Naive B cell (primary cell): ENCODE data around the gene SS18. TPM values are rescaled to one million over a fixed set of nuclear protein-coding genes. Genes with fewer than 3 reads are reported as not detected.
A peak's percentile ranks its signal among the peaks of the same experiment; 100 is the strongest.

Source experiments
- ATAC-seq, 2 donors: fragments of 150-1000 bp; cut with Tn5 transposase; 2 replicates each; pipeline ENCODE4 v1.10.0; 2021; ENCODE audit warnings: low read depth in 2 of 2, mild to moderate bottlenecking in 2 of 2, moderate library complexity in 2 of 2
- DNase-seq: peaks from one replicate; pipeline ENCODE4 v3.0.0; 2022
- H3K27ac Mint-ChIP-seq, 6 donors: one replicate each; pipeline ENCODE4 v1.8.0; 2020 to 2022; ENCODE audit warnings: mild to moderate bottlenecking in 6 of 6, mixed read lengths in 6 of 6, moderate library complexity in 5 of 6, inconsistent platforms in 2 of 6
- H3K27me3 Mint-ChIP-seq, 3 donors: one replicate each; pipeline ENCODE4 v1.8.0; 2021 to 2022; ENCODE audit warnings: mixed read lengths in 3 of 3, mild to moderate bottlenecking in 1 of 3
- H3K36me3 Mint-ChIP-seq, 2 donors: one replicate each; pipeline ENCODE4 v1.8.0; 2020 to 2022; ENCODE audit warnings: mixed read lengths in 2 of 2, inconsistent platforms in 1 of 2, mild to moderate bottlenecking in 1 of 2
- H3K4me1 Mint-ChIP-seq, 3 donors: one replicate each; pipeline ENCODE4 v1.8.0; 2020 to 2022; ENCODE audit warnings: mixed read lengths in 3 of 3, inconsistent platforms in 1 of 3, mild to moderate bottlenecking in 1 of 3, moderate library complexity in 1 of 3
- H3K4me3 Mint-ChIP-seq, 8 donors: one replicate each; pipeline ENCODE4 v1.8.0; 2020 to 2022; ENCODE audit warnings: mild to moderate bottlenecking in 8 of 8, mixed read lengths in 8 of 8, moderate library complexity in 8 of 8, inconsistent platforms in 2 of 8
- H3K9me3 Mint-ChIP-seq, 7 donors: one replicate each; pipeline ENCODE4 v1.8.0; 2020 to 2022; ENCODE audit warnings: mixed read lengths in 7 of 7, mild to moderate bottlenecking in 5 of 7, inconsistent platforms in 2 of 7, moderate library complexity in 1 of 7
- polyA plus RNA-seq, 6 donors: library from polyadenylated mRNA; unstranded; fragments of 300-500 nt; fragmentation: Illumina TruSeq; gene quantifications; one replicate each; pipeline ENCODE4 v1.2.3, GENCODE V29; 2021; ENCODE audit warnings: low read depth in 6 of 6

Gene SS18
- polyA plus RNA-seq, 6 donors from 2014 or later, result 31.4 to 53.5 (median 41.2) TPM

GRCh38 chr18:26091047-26091630 is 726 bp upstream of the SS18 start:
- no peak for DNase-seq
- peaks cover 0 to 6% of the 10 kb centered on the region in 2 donors for H3K36me3 Mint-ChIP-seq
- H3K9me3 Mint-ChIP-seq, result peaks cover 0 to under 1% (median 0%) of the 10 kb centered on the region in 7 donors
- H3K27ac Mint-ChIP-seq, result peak overlapping the region; percentile 97 to 100 (median 99)
- peak overlapping the region; percentile 86 to 98 (median 98) for H3K4me3 Mint-ChIP-seq
- peak; percentile 29 to 35 for ATAC-seq
- H3K4me1 Mint-ChIP-seq, result peaks cover 18 to 30% (median 21%) of the 10 kb centered on the region in 3 donors
- H3K27me3 Mint-ChIP-seq, result no peaks in the 10 kb centered on the region

GRCh38 chr18:26089293-26090129 is 902 bp downstream of the SS18 start:
- Mint-ChIP-seq H3K9me3 (no peaks in the 10 kb centered on the region), H3K4me1 (peaks cover 18 to 35% (median 21%) of the 10 kb centered on the region in 3 donors), H3K4me3 (peak overlapping the region; percentile 86 to 98 (median 98)), H3K27me3 (no peaks in the 10 kb centered on the region), H3K27ac (peak overlapping the region; percentile 96 to 100 (median 98)), H3K36me3 (peaks cover 0 to 6% of the 10 kb centered on the region in 2 donors)
- peak; percentile 9 for DNase-seq
- no peak for ATAC-seq

- no peak for ATAC-seq
- peaks cover 18 to 35% (median 21%) of the 10 kb centered on the region in 3 donors for H3K4me1 Mint-ChIP-seq
- no peak for DNase-seq
- H3K9me3 Mint-ChIP-seq, result no peaks in the 10 kb centered on the region
- no peaks in the 10 kb centered on the region for H3K27me3 Mint-ChIP-seq
- peak overlapping the region; percentile 41 to 100 (median 89) for H3K27ac Mint-ChIP-seq
- peaks cover 5 to 6% of the 10 kb centered on the region in 2 donors for H3K36me3 Mint-ChIP-seq
- H3K4me3 Mint-ChIP-seq, result peak overlapping the region; percentile 86 to 98 (median 98)
These were observed 1.9 kb downstream of the SS18 start for GRCh38 chr18:26088487-26088886.

GRCh38 chr18:26086959-26087358 is 3.5 kb downstream of the SS18 start:
- no peak for DNase-seq
- H3K27ac Mint-ChIP-seq, result no peak overlapping the region
- peak overlapping the region in 2 of 8 donors; percentile 40 to 92 for H3K4me3 Mint-ChIP-seq
- no peak for ATAC-seq
- no peaks in the 10 kb centered on the region for H3K27me3 Mint-ChIP-seq
- no peaks in the 10 kb centered on the region for H3K9me3 Mint-ChIP-seq
- H3K4me1 Mint-ChIP-seq, result peaks cover 18 to 35% (median 21%) of the 10 kb centered on the region in 3 donors
- peaks cover 6 to 9% of the 10 kb centered on the region in 2 donors for H3K36me3 Mint-ChIP-seq

- Mint-ChIP-seq H3K36me3 (peaks cover 6 to 9% of the 10 kb centered on the region in 2 donors), H3K27ac (no peak overlapping the region), H3K27me3 (no peaks in the 10 kb centered on the region), H3K4me3 (no peak overlapping the region), H3K4me1 (peaks cover 12 to 31% (median 15%) of the 10 kb centered on the region in 3 donors), H3K9me3 (no peaks in the 10 kb centered on the region)
- DNase-seq (no peak), ATAC-seq (no peak)
These were observed 5.4 kb downstream of the SS18 start for GRCh38 chr18:26085056-26085455.

- no peak overlapping the region for H3K4me3 Mint-ChIP-seq
- H3K27me3 Mint-ChIP-seq, result no peaks in the 10 kb centered on the region
- H3K36me3 Mint-ChIP-seq, result peaks cover 6 to 9% of the 10 kb centered on the region in 2 donors
- H3K9me3 Mint-ChIP-seq, result no peaks in the 10 kb centered on the region
- peaks cover under 1 to 15% (median 7%) of the 10 kb centered on the region in 3 donors for H3K4me1 Mint-ChIP-seq
- DNase-seq, result no peak
- ATAC-seq, result no peak
- H3K27ac Mint-ChIP-seq, result no peak overlapping the region
These were observed 7.3 kb downstream of the SS18 start for GRCh38 chr18:26083099-26083498.

- Mint-ChIP-seq H3K27me3 (no peaks in the 10 kb centered on the region), H3K4me3 (no peak overlapping the region), H3K36me3 (peaks cover 6 to 12% of the 10 kb centered on the region in 2 donors), H3K27ac (no peak overlapping the region), H3K9me3 (no peaks in the 10 kb centered on the region), H3K4me1 (peaks cover 0 to 11% (median 7%) of the 10 kb centered on the region in 3 donors)
- DNase-seq, result no peak
- ATAC-seq, result no peak
These were observed 7.9 kb downstream of the SS18 start for GRCh38 chr18:26082475-26082874.

GRCh38 chr18:26074246-26074645 is 16.2 kb downstream of the SS18 start:
- Mint-ChIP-seq H3K36me3 (peaks cover 25 to 40% of the 10 kb centered on the region in 2 donors), H3K27ac (peak overlapping the region in 2 of 6 donors; percentile 63 to 93), H3K9me3 (peaks cover 0 to 10% (median 3%) of the 10 kb centered on the region in 7 donors), H3K27me3 (no peaks in the 10 kb centered on the region), H3K4me1 (peaks cover 11 to 20% (median 12%) of the 10 kb centered on the region in 3 donors), H3K4me3 (no peak overlapping the region)
- ATAC-seq, result peak in 1 of 2 donors; percentile 21
- no peak for DNase-seq

- Mint-ChIP-seq H3K27me3 (no peaks in the 10 kb centered on the region), H3K27ac (no peak overlapping the region), H3K36me3 (peaks cover 25 to 40% of the 10 kb centered on the region in 2 donors), H3K9me3 (peaks cover 0 to 10% (median 3%) of the 10 kb centered on the region in 7 donors), H3K4me3 (no peak overlapping the region), H3K4me1 (peaks cover 11 to 20% (median 12%) of the 10 kb centered on the region in 3 donors)
- ATAC-seq (no peak), DNase-seq (no peak)
These were observed 16.7 kb downstream of the SS18 start for GRCh38 chr18:26073758-26074157.

- Mint-ChIP-seq H3K27me3 (no peaks in the 10 kb centered on the region), H3K4me3 (no peak overlapping the region), H3K4me1 (peaks cover 17 to 29% (median 20%) of the 10 kb centered on the region in 3 donors), H3K36me3 (peaks cover 35 to 41% of the 10 kb centered on the region in 2 donors), H3K27ac (peak overlapping the region in 4 of 6 donors; percentile 8 to 78 (median 54)), H3K9me3 (peaks cover 0 to 10% (median 3%) of the 10 kb centered on the region in 7 donors)
- no peak for ATAC-seq
- no peak for DNase-seq
These were observed 18.7 kb downstream of the SS18 start for GRCh38 chr18:26071725-26072124.

- Mint-ChIP-seq H3K27me3 (no peaks in the 10 kb centered on the region), H3K4me1 (peaks cover 17 to 28% (median 19%) of the 10 kb centered on the region in 3 donors), H3K27ac (peak overlapping the region in 2 of 6 donors; percentile 26 to 74), H3K36me3 (peaks cover 38 to 47% of the 10 kb centered on the region in 2 donors), H3K9me3 (peaks cover 0 to 10% (median 3%) of the 10 kb centered on the region in 7 donors), H3K4me3 (no peak overlapping the region)
- DNase-seq (no peak), ATAC-seq (no peak)
These were observed 19.4 kb downstream of the SS18 start for GRCh38 chr18:26071020-26071419.

GRCh38 chr18:26059357-26059756 is 31.1 kb downstream of the SS18 start:
- H3K9me3 Mint-ChIP-seq, result no peaks in the 10 kb centered on the region
- H3K27ac Mint-ChIP-seq, result peak overlapping the region in 2 of 6 donors; percentile 64 to 76

GRCh38 chr18:26057344-26057773 is 33.1 kb downstream of the SS18 start:
- no peak for ATAC-seq
- no peak overlapping the region for H3K4me3 Mint-ChIP-seq
- H3K27ac Mint-ChIP-seq, result peak overlapping the region in 1 of 6 donors; percentile 56

More at GRCh38 chr18:26059357-26059756, 31.1 kb downstream of the SS18 start:
- DNase-seq, result no peak
- no peak overlapping the region for H3K4me3 Mint-ChIP-seq
- ATAC-seq, result no peak
- H3K27me3 Mint-ChIP-seq, result no peaks in the 10 kb centered on the region
- peaks cover 8 to 21% (median 12%) of the 10 kb centered on the region in 3 donors for H3K4me1 Mint-ChIP-seq
- H3K36me3 Mint-ChIP-seq, result peaks cover 10 to 25% of the 10 kb centered on the region in 2 donors

More at GRCh38 chr18:26057344-26057773, 33.1 kb downstream of the SS18 start:
- DNase-seq, result no peak
- Mint-ChIP-seq H3K27me3 (no peaks in the 10 kb centered on the region), H3K4me1 (peaks cover 12 to 16% (median 13%) of the 10 kb centered on the region in 3 donors), H3K36me3 (peaks cover 10 to 25% of the 10 kb centered on the region in 2 donors), H3K9me3 (no peaks in the 10 kb centered on the region)
